IPS-20b (cell line): ENCODE measurements around the gene DCX.

Source experiments
- H3K27ac ChIP-seq: one replicate; pipeline ENCODE4 v1.5.1; 2013; ENCODE audit warnings: low read length
- H3K27me3 ChIP-seq: 2 replicates; pipeline ENCODE4 v1.6.1; 2013; ENCODE audit warnings: mild to moderate bottlenecking, low read length, inconsistent platforms; ENCODE audit not compliant: insufficient read depth
- H3K36me3 ChIP-seq: 2 replicates; pipeline ENCODE4 v1.6.1; 2013; ENCODE audit warnings: low read depth, mild to moderate bottlenecking, inconsistent platforms, low read length, moderate library complexity; ENCODE audit not compliant: insufficient read depth
- H3K4me1 ChIP-seq: 2 replicates; pipeline ENCODE4 v1.6.1; 2013; ENCODE audit warnings: mild to moderate bottlenecking, control low read depth, inconsistent platforms, low read length, moderate library complexity; ENCODE audit not compliant: insufficient read depth
- H3K4me3 ChIP-seq: 2 replicates; pipeline ENCODE4 v1.5.1; 2013; ENCODE audit warnings: mild to moderate bottlenecking, low read length, inconsistent platforms
- H3K9ac ChIP-seq: 2 replicates; pipeline ENCODE4 v1.6.1; 2013; ENCODE audit warnings: low read depth, mild to moderate bottlenecking, inconsistent platforms, low read length, moderate library complexity
- H3K9me3 ChIP-seq: 2 replicates; pipeline ENCODE4 v1.6.1; 2013; ENCODE audit warnings: mild to moderate bottlenecking, low read depth, low read length, inconsistent platforms; ENCODE audit not compliant: insufficient read depth

DCX gene

GRCh38 chrX:111259559-111259958 lies 152.4 kb downstream of the DCX start:
- H3K9ac ChIP-seq, result no peak overlapping the region
- H3K4me1 ChIP-seq, result no peaks in the 10 kb centered on the region
- no peaks in the 10 kb centered on the region for H3K36me3 ChIP-seq

DNA sequence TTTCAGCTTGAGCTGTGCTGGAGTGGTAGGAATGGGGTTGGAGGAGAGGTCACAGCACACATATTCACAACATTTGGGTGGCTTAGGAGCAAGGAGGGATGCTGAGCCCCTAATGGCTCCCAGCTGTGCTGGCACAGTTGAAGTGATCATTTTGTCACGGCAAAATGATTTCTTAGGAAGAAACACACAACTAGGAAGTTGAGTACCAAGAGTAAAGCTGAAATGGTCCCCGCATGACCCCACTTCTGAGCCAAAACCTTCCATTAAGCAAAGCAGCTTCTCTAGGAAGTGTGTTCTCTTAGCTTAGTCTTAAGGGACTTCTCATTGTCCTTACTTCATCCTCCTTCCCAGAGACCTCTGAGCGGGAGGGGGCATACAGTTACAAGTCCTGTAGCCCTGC lies 154.3 kb downstream of the DCX start:
- Histone ChIP-seq H3K36me3 (no peaks in the 10 kb centered on the region), H3K4me1 (no peaks in the 10 kb centered on the region), H3K9me3 (no peaks in the 10 kb centered on the region), H3K4me3 (no peak overlapping the region), H3K27ac (no peak overlapping the region), H3K9ac (no peak overlapping the region), H3K27me3 (no peaks in the 10 kb centered on the region)

More at GRCh38 chrX:111259559-111259958, 152.4 kb downstream of the DCX start:
- Histone ChIP-seq H3K27ac (no peak overlapping the region), H3K4me3 (no peak overlapping the region), H3K9me3 (no peaks in the 10 kb centered on the region), H3K27me3 (no peaks in the 10 kb centered on the region)

- Histone ChIP-seq H3K27ac (no peak overlapping the region), H3K36me3 (no peaks in the 10 kb centered on the region), H3K9ac (no peak overlapping the region), H3K27me3 (no peaks in the 10 kb centered on the region), H3K4me3 (no peak overlapping the region), H3K4me1 (no peaks in the 10 kb centered on the region), H3K9me3 (no peaks in the 10 kb centered on the region)
Observed at GRCh38 chrX:111254896-111255693, 156.9 kb downstream of the DCX start.

DNA sequence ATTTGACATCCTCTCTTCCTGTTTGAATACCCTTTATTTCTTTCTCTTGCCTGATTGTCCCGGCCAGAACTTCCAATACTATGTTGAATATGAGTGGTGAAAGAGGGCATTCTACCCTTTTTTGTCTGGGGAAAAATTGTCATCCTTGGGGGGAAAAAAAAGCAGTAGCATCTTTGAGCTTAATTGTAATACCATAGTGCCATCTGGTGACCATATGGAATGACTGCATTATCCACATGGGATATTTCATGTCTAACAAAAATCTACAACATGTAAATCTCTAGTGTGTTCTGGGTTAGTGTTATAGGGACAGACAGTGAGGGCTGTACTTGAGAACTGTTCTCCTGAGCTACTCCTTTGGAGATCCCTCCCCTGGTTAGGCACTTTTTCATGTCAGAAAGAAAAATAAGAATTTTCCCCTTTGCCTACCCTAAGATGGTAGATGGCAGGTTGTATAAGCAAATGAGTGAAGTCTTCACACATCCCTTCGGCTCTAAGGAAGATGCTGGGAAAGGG lies 167.7 kb downstream of the DCX start:
- H3K4me3 ChIP-seq, result no peak overlapping the region
- no peak overlapping the region for H3K9ac ChIP-seq
- H3K36me3 ChIP-seq, result no peaks in the 10 kb centered on the region
- H3K27ac ChIP-seq, result no peak overlapping the region
- H3K27me3 ChIP-seq, result no peaks in the 10 kb centered on the region
- no peaks in the 10 kb centered on the region for H3K9me3 ChIP-seq
- H3K4me1 ChIP-seq, result no peaks in the 10 kb centered on the region
